ENCODE data around the gene RNF43.

- TF ChIP-seq CTCF (IDR thresholded peaks at IDR 0.05), result no peak
- no peak for TF ChIP-seq POLR2A (IDR thresholded peaks at IDR 0.05)
- no peak for TF ChIP-seq POLR2AphosphoS5 (IDR thresholded peaks at IDR 0.05)
Measured at GRCh38 chr17:58382872-58383242, 34.5 kb downstream of the RNF43 start.

All from sigmoid colon (tissue), 4 donors.